ENCODE data around the gene ROBO4.

DNA sequence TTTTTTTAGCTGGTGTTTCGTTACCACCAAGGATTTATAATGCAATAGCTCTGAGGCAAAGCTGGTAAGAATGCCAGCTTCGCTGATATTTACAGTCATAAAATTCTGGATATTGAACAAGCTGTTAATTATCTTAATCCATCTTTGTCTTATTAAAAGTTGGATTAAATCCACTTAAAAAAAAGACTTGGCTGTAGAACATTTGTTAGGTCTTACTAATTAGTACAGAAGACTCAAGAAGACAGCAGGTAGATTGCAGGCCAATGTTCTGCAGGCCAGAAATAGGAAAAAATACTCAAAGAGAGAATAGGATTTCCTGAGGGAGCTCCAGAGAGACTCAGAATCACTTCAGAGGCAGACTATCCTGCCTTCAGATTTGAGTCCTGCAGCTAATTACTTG is 7.5 kb downstream of the ROBO4 start:
- TF ChIP-seq, protein P1, sequence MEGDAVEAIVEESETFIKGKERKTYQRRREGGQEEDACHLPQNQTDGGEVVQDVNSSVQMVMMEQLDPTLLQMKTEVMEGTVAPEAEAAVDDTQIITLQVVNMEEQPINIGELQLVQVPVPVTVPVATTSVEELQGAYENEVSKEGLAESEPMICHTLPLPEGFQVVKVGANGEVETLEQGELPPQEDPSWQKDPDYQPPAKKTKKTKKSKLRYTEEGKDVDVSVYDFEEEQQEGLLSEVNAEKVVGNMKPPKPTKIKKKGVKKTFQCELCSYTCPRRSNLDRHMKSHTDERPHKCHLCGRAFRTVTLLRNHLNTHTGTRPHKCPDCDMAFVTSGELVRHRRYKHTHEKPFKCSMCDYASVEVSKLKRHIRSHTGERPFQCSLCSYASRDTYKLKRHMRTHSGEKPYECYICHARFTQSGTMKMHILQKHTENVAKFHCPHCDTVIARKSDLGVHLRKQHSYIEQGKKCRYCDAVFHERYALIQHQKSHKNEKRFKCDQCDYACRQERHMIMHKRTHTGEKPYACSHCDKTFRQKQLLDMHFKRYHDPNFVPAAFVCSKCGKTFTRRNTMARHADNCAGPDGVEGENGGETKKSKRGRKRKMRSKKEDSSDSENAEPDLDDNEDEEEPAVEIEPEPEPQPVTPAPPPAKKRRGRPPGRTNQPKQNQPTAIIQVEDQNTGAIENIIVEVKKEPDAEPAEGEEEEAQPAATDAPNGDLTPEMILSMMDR (IDR thresholded peaks at IDR 0.05; ENCODE audit: low read depth, low read length, poor library complexity, severe bottlenecking), result no peak
- TF ChIP-seq EZH2phosphoT487 (IDR thresholded peaks at IDR 0.05; ENCODE audit: borderline replicate concordance, low read length), result no peak
